PC-3 (cell line): Measurements from ENCODE around the gene ITGA4.

Experiments
- EZH2 ChIP-seq: fragments of 300-600 bp; sonication (generic); IDR thresholded peaks from one replicate; pipeline ENCODE4 v1.6.1; 2017; ENCODE audit warnings: antibody characterized with exemption, mild to moderate bottlenecking, low read length; ENCODE audit not compliant: unreplicated experiment
- EZH2phosphoT487 ChIP-seq: fragments of 300-600 bp; sonication (generic); IDR thresholded peaks from 2 replicates; pipeline ENCODE4 v1.6.1; 2018; ENCODE audit warnings: mild to moderate bottlenecking, antibody characterized with exemption, low read length, borderline replicate concordance
- TF ChIP-seq, protein P1 (sequence below): fragments of 300-600 bp; sonication (generic); conservative IDR thresholded peaks from 2 replicates; pipeline ENCODE4 v1.5.1; 2017; ENCODE audit warnings: antibody characterized with exemption, low read depth, mild to moderate bottlenecking, low read length

DNA sequence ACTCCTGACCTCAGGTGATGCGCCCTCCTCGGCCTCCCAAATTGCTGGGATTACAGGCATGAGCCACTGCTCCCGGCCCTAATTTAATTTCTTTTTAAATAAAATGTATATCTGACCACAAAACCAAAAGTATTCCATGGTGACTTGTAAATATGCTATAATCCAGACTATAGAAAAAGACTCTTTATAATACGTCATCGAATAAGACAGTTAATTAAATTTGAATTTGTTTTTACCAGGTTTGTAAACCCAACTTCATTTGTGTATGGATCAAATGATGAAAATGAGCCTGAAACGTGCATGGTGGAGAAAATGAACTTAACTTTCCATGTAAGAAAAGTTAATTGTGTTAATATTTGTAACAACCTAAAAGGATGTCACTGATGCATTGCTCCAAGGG, 69.9 kb downstream of the ITGA4 start:
- TF ChIP-seq, protein P1, sequence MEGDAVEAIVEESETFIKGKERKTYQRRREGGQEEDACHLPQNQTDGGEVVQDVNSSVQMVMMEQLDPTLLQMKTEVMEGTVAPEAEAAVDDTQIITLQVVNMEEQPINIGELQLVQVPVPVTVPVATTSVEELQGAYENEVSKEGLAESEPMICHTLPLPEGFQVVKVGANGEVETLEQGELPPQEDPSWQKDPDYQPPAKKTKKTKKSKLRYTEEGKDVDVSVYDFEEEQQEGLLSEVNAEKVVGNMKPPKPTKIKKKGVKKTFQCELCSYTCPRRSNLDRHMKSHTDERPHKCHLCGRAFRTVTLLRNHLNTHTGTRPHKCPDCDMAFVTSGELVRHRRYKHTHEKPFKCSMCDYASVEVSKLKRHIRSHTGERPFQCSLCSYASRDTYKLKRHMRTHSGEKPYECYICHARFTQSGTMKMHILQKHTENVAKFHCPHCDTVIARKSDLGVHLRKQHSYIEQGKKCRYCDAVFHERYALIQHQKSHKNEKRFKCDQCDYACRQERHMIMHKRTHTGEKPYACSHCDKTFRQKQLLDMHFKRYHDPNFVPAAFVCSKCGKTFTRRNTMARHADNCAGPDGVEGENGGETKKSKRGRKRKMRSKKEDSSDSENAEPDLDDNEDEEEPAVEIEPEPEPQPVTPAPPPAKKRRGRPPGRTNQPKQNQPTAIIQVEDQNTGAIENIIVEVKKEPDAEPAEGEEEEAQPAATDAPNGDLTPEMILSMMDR: no peak
- TF ChIP-seq EZH2 (no peak), EZH2phosphoT487 (no peak)
